Esophagus squamous epithelium (tissue), 5 donors: ENCODE measurements around the gene NDUFA12. TPM values are rescaled to one million over a fixed set of nuclear protein-coding genes. Genes with fewer than 3 reads are reported as not detected.

Experiments
- DNase-seq: peaks from one replicate; lab custom pipeline; 2025; lab: John Stamatoyannopoulos, UW
- H3K27ac ChIP-seq, 4 donors: fragments of 200-600 bp; sonication (generic); one replicate each; pipeline ENCODE4 v1.5.1; 2016 to 2019; ENCODE audit warnings: mild to moderate bottlenecking in 1 of 4
- H3K27me3 ChIP-seq, 4 donors: fragments of 200-600 bp; sonication (generic); 1 replicate in 3 of 4; 2 replicates in 1 of 4; pipeline versions ENCODE4 v1.5.1 to v1.6.0; 2017 to 2021; ENCODE audit warnings: antibody characterized with exemption in 1 of 4
- H3K36me3 ChIP-seq, 3 donors: fragments of 200-600 bp; sonication (generic); one replicate each; pipeline ENCODE4 v1.5.1; 2016 to 2019
- H3K4me1 ChIP-seq, 3 donors: fragments of 200-600 bp; sonication (generic); one replicate each; pipeline ENCODE4 v1.5.1; 2017 to 2019
- H3K4me3 ChIP-seq, 4 donors: fragments of 200-600 bp; sonication (generic); 1 replicate in 3 of 4; 2 replicates in 1 of 4; pipeline ENCODE4 v1.5.1; 2016 to 2019; ENCODE audit warnings: mild to moderate bottlenecking in 2 of 4, moderate library complexity in 1 of 4
- H3K9me3 ChIP-seq, 3 donors: fragments of 200-600 bp; sonication (generic); one replicate each; pipeline ENCODE4 v1.5.1; 2016 to 2019
- CTCF ChIP-seq, 6 experiments: fragments of 450-650 bp in 4 of 6; fragments of 200-600 bp in 2 of 6; sonication (generic) in 2 of 6; IDR thresholded peaks; one replicate each; pipeline ENCODE4 v1.5.1; 2016 to 2019; ENCODE audit warnings: antibody characterized with exemption in 6 of 6, mild to moderate bottlenecking in 4 of 6, moderate library complexity in 4 of 6
- POLR2A ChIP-seq, 4 donors: fragments of 450-650 bp; IDR thresholded peaks; one replicate each; pipeline ENCODE4 v1.6.1; 2017; ENCODE audit warnings: antibody characterized with exemption in 4 of 4, mild to moderate bottlenecking in 4 of 4, moderate library complexity in 3 of 4
- WGBS, 2 donors: methylation state at CpG; one replicate each; pipeline ENCODE4 v1.1.5; 2018; 5-methylcytosine and 5-hydroxymethylcytosine counted together
- intact Hi-C: fragments of 100-400 bp; cut with DNase I; formaldehyde crosslinking; loops from one replicate; pipeline ENCODE4 v1.15.0; 2022
- total RNA-seq, 4 donors: library from RNA; depleted of rRNA; stranded (reverse); fragments of >200 nt; gene quantifications; one replicate each; pipeline ENCODE4 v1.1.0, GENCODE V29; 2016
- donor health status: DM: yes; HTN: yes; CAD: no.

Gene NDUFA12
- total RNA-seq, 4 donors from 2014 or later, result 86.1 to 163 (median 97.6) TPM

- Histone ChIP-seq H3K4me1 (peaks cover 0 to 13% (median 8%) of the 10 kb centered on the region in 3 donors), H3K27ac (no peak overlapping the region), H3K4me3 (no peak overlapping the region), H3K36me3 (no peaks in the 10 kb centered on the region), H3K27me3 (no peaks in the 10 kb centered on the region), H3K9me3 (no peaks in the 10 kb centered on the region)
- no peak for TF ChIP-seq POLR2A (IDR thresholded peaks at IDR 0.05)
- no peak for TF ChIP-seq CTCF (IDR thresholded peaks at IDR 0.05)
- 64 to 78% methylated on average over 3 of the region's 3 CpGs for WGBS, 2 donors
- no peak for DNase-seq
- intact Hi-C loops, result no loop called here
These were observed 60.8 kb downstream of the NDUFA12 start for GRCh38 chr12:94942663-94943062.

GRCh38 chr12:94941440-94941862 is 62.0 kb downstream of the NDUFA12 start:
- Histone ChIP-seq H3K4me1 (peaks cover 0 to 13% (median 8%) of the 10 kb centered on the region in 3 donors), H3K36me3 (no peaks in the 10 kb centered on the region), H3K9me3 (no peaks in the 10 kb centered on the region), H3K27me3 (no peaks in the 10 kb centered on the region), H3K4me3 (no peak overlapping the region), H3K27ac (peak overlapping the region in 1 of 4 donors; percentile 13)
- intact Hi-C loops, result no loop called here
- WGBS, 2 donors, result 8 to 10% methylated on average over 7 of the region's 7 CpGs
- TF ChIP-seq POLR2A (IDR thresholded peaks at IDR 0.05) (no peak), CTCF (IDR thresholded peaks at IDR 0.05) (no peak)
- no peak for DNase-seq

GRCh38 chr12:94940771-94941170 is 62.7 kb downstream of the NDUFA12 start:
- intact Hi-C loops, result no loop called here
- Histone ChIP-seq H3K9me3 (no peaks in the 10 kb centered on the region), H3K27ac (peak overlapping the region in 1 of 4 donors; percentile 13), H3K36me3 (no peaks in the 10 kb centered on the region), H3K27me3 (no peaks in the 10 kb centered on the region), H3K4me1 (peaks cover 0 to 13% (median 8%) of the 10 kb centered on the region in 3 donors), H3K4me3 (no peak overlapping the region)
- WGBS, 2 donors, result 92 to 93% methylated on average over 6 to 7 of the region's 9 CpGs
- no peak for DNase-seq
- TF ChIP-seq CTCF (IDR thresholded peaks at IDR 0.05) (no peak), POLR2A (IDR thresholded peaks at IDR 0.05) (no peak)

GRCh38 chr12:94938583-94938982 is 64.9 kb downstream of the NDUFA12 start:
- Histone ChIP-seq H3K4me1 (peaks cover 0 to 13% (median 8%) of the 10 kb centered on the region in 3 donors), H3K27me3 (no peaks in the 10 kb centered on the region), H3K4me3 (no peak overlapping the region), H3K36me3 (no peaks in the 10 kb centered on the region), H3K9me3 (no peaks in the 10 kb centered on the region), H3K27ac (no peak overlapping the region)
- DNase-seq, result no peak
- intact Hi-C loops, result no loop called here
- TF ChIP-seq POLR2A (IDR thresholded peaks at IDR 0.05) (no peak), CTCF (IDR thresholded peaks at IDR 0.05) (no peak)
- WGBS, 2 donors, result 87 to 93% methylated on average over 4 of the region's 4 CpGs

- Histone ChIP-seq H3K27ac (no peak overlapping the region), H3K4me1 (no peaks in the 10 kb centered on the region), H3K9me3 (no peaks in the 10 kb centered on the region), H3K36me3 (no peaks in the 10 kb centered on the region), H3K4me3 (no peak overlapping the region), H3K27me3 (no peaks in the 10 kb centered on the region)
- no peak for TF ChIP-seq CTCF (IDR thresholded peaks at IDR 0.05)
- TF ChIP-seq POLR2A (IDR thresholded peaks at IDR 0.05), result no peak
- 47 to 61% methylated on average over 2 of the region's 2 CpGs for WGBS, 2 donors
- no peak for DNase-seq
- intact Hi-C loops, result no loop called here
These were observed 72.7 kb downstream of the NDUFA12 start for GRCh38 chr12:94930772-94931171.
